Right lobe of liver (tissue), 6 donors: Measurements from ENCODE around the gene COL23A1. TPM values are rescaled to one million over a fixed set of nuclear protein-coding genes. Genes with fewer than 3 reads are reported as not detected.

ENCODE experiments used
- ATAC-seq, 4 donors: fragments of 200-7000 bp; cut with Tn5 transposase; one replicate each; pipeline ENCODE4 v1.9.1; 2020; ENCODE audit warnings: mild to moderate bottlenecking in 4 of 4, moderate library complexity in 4 of 4
- DNase-seq, 3 donors: peaks; one replicate each; pipeline ENCODE4 v3.0.0-alpha.2; 2020
- H3K27ac ChIP-seq, 3 donors: fragments of 200-600 bp; one replicate each; pipeline ENCODE4 v1.8.0; 2022
- H3K27me3 ChIP-seq, 2 donors: fragments of 200-600 bp; one replicate each; pipeline ENCODE4 v1.8.0; 2022
- H3K36me3 ChIP-seq, 4 donors: fragments of 200-600 bp; sonication (generic) in 1 of 4; one replicate each; pipeline versions ENCODE4 v1.5.1 to v1.8.0; 2017 to 2022; ENCODE audit warnings: control low read depth in 1 of 4
- H3K4me1 ChIP-seq, 4 donors: fragments of 200-600 bp; sonication (generic) in 1 of 4; one replicate each; pipeline versions ENCODE4 v1.5.1 to v1.8.0; 2017 to 2022; ENCODE audit warnings: control low read depth in 1 of 4
- H3K4me3 ChIP-seq, 3 donors: fragments of 200-600 bp; one replicate each; pipeline ENCODE4 v1.8.0; 2022
- H3K9me3 ChIP-seq, 4 donors: fragments of 200-600 bp; sonication (generic) in 1 of 4; one replicate each; pipeline versions ENCODE4 v1.5.1 to v1.8.0; 2017 to 2022; ENCODE audit warnings: control low read depth in 1 of 4
- CTCF ChIP-seq, 4 donors: fragments of 200-600 bp in 3 of 4; fragments of 450-650 bp in 1 of 4; IDR thresholded peaks; one replicate each; pipeline versions ENCODE4 v1.5.1 to v1.8.0; 2016 to 2022; ENCODE audit warnings: antibody characterized with exemption in 4 of 4, mild to moderate bottlenecking in 2 of 4
- POLR2A ChIP-seq: fragments of 450-650 bp; IDR thresholded peaks from one replicate; pipeline ENCODE4 v1.6.1; 2017; ENCODE audit warnings: antibody characterized with exemption, mild to moderate bottlenecking
- WGBS: methylation state at CpG from one replicate; pipeline ENCODE4 v1.1.6; 2018; ENCODE audit warnings: low coverage, low lambda C conversion rate; ENCODE audit not compliant: insufficient coverage; ENCODE audit errors: missing lambda C conversion rate; 5-methylcytosine and 5-hydroxymethylcytosine counted together
- intact Hi-C, 2 donors: fragments of 100-400 bp; cut with DNase I; formaldehyde crosslinking; loops; one replicate each; pipeline versions ENCODE4 v1.11.2 to v1.14.1; 2022
- total RNA-seq, 6 experiments: library from RNA; depleted of rRNA in 2 of 6; stranded (reverse); fragments of >200 nt in 2 of 6; fragmentation: NEBNext Ultra II Directional in 3 of 6; extraction: Animal tissue kit (Norgen Biotek cat#: 25700) in 3 of 6; gene quantifications; one replicate each; pipeline versions ENCODE4 v1.1.0 to v1.2.4, GENCODE V29; 2016 to 2023
- donor health status: DM: no; HTN: yes; CAD: no.
- donor health status: DM: no; HTN: no; CAD: no.
- donor health status: DM: no; HTN: no; CAD: no.
- donor health status: DM: no; HTN: yes; CAD: no.
- donor health status: DM: no; HTN: yes; CAD: no.

COL23A1 gene
- total RNA-seq, 6 experiments from 2014 or later: 0.25 to 1.2 (median 0.50) TPM

- Histone ChIP-seq H3K27me3 (no peaks in the 10 kb centered on the region), H3K36me3 (no peaks in the 10 kb centered on the region), H3K4me1 (no peaks in the 10 kb centered on the region), H3K9me3 (no peaks in the 10 kb centered on the region), H3K27ac (no peak overlapping the region), H3K4me3 (no peak overlapping the region)
- DNase-seq (peak in 2 of 3 donors; percentile 18 to 22), ATAC-seq (no peak)
- TF ChIP-seq CTCF (IDR thresholded peaks at IDR 0.05) (no peak), POLR2A (no peak)
- intact Hi-C loops: loop anchor here in 1 of 2 donors (10.0 kb wide), 1 partner anchor 55 kb away; no protein-coding TSS in a partner anchor
- WGBS: 57% methylated on average over 11 of the region's 12 CpGs
These were observed 190.5 kb downstream of the COL23A1 start for GRCh38 chr5:178399701-178400095.

GRCh38 chr5:178398901-178399700, 191.1 kb downstream of the COL23A1 start:
- Histone ChIP-seq H3K4me3 (no peak overlapping the region), H3K4me1 (no peaks in the 10 kb centered on the region), H3K36me3 (no peaks in the 10 kb centered on the region), H3K27me3 (no peaks in the 10 kb centered on the region), H3K9me3 (no peaks in the 10 kb centered on the region), H3K27ac (no peak overlapping the region)
- TF ChIP-seq POLR2A (no peak), CTCF (IDR thresholded peaks at IDR 0.05) (no peak)
- ATAC-seq (peak in 1 of 4 donors; percentile 12), DNase-seq (peak in 2 of 3 donors; percentile 39)
- WGBS: 63% methylated on average over 13 of the region's 15 CpGs
- intact Hi-C loops: loop anchor here in 1 of 2 donors (10.0 kb wide), 1 partner anchor 54 kb away; no protein-coding TSS in a partner anchor

- Histone ChIP-seq H3K9me3 (no peaks in the 10 kb centered on the region), H3K4me1 (no peaks in the 10 kb centered on the region), H3K4me3 (no peak overlapping the region), H3K27ac (no peak overlapping the region), H3K36me3 (no peaks in the 10 kb centered on the region), H3K27me3 (no peaks in the 10 kb centered on the region)
- WGBS: 57% methylated on average over 10 of the region's 33 CpGs
- ATAC-seq: no peak
- intact Hi-C loops: loop anchor here in 1 of 2 donors (10.0 kb wide), 1 partner anchor 52 kb away; no protein-coding TSS in a partner anchor
- peak in 1 of 3 donors; percentile 20 for DNase-seq
- no peak for TF ChIP-seq POLR2A
- TF ChIP-seq CTCF (IDR thresholded peaks at IDR 0.05): no peak
These were observed 193.1 kb downstream of the COL23A1 start for GRCh38 chr5:178396796-178397720.

DNA sequence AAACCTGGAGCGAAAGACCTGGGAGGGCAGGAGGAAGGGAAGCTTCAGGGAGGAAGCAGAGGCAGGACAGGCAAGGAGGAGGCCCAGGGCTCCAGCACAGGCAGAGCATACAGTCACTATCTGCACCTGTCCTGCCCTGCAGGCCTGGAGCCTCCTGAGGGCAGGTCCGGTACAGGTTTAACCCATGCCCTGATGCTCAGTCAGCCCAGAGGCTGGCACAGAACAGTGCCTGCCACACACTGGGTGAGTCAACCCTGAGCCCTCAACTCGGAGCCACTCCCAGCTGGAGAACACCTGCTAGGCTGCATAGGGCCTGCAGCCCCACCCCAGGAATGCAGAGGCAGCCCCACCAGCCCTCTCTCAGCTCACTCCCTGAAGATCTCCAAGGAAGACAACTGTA, 196.1 kb downstream of the COL23A1 start:
- no peaks in the 10 kb centered on the region for H3K27me3 ChIP-seq
- no peak overlapping the region for H3K27ac ChIP-seq
- DNase-seq: peak in 1 of 3 donors; percentile 31
- no peaks in the 10 kb centered on the region for H3K9me3 ChIP-seq
- no peaks in the 10 kb centered on the region for H3K4me1 ChIP-seq
- WGBS: no CpG with 5 or more reads among the region's 3 CpGs
- peak in 1 of 4 donors; percentile 22 for ATAC-seq
- intact Hi-C loops: loop anchor here in 1 of 2 donors (10.0 kb wide), 1 partner anchor 49 kb away; no protein-coding TSS in a partner anchor
- TF ChIP-seq CTCF (IDR thresholded peaks at IDR 0.05): no peak
- H3K4me3 ChIP-seq: no peak overlapping the region
- H3K36me3 ChIP-seq: no peaks in the 10 kb centered on the region
